Trophoblast cell (in vitro differentiated cells and primary cell): ENCODE data around the gene COL13A1.

ENCODE experiments used
- DNase-seq, 2 donors: peaks; one replicate each; pipeline ENCODE4 v3.0.0-alpha.2; 2016
- H2AFZ ChIP-seq: 2 replicates; pipeline ENCODE4 v1.6.1; 2013; ENCODE audit warnings: low read length, moderate library complexity, mild to moderate bottlenecking; ENCODE audit not compliant: insufficient read depth, poor library complexity
- H2AK5ac ChIP-seq: 2 replicates; pipeline ENCODE4 v1.6.1; 2013; ENCODE audit warnings: mild to moderate bottlenecking, low read length
- H2BK120ac ChIP-seq: 2 replicates; pipeline ENCODE4 v1.6.1; 2013; ENCODE audit warnings: low read length, mild to moderate bottlenecking, moderate library complexity; ENCODE audit not compliant: insufficient read depth, poor library complexity
- H2BK12ac ChIP-seq: 2 replicates; pipeline ENCODE4 v1.6.1; 2013; ENCODE audit warnings: mild to moderate bottlenecking, low read length, moderate library complexity
- H2BK5ac ChIP-seq: 2 replicates; pipeline ENCODE4 v1.6.1; 2013; ENCODE audit warnings: low read length, low read depth, moderate library complexity, mild to moderate bottlenecking; ENCODE audit not compliant: poor library complexity
- H3K14ac ChIP-seq: 2 replicates; pipeline ENCODE4 v1.6.1; 2013; ENCODE audit warnings: mild to moderate bottlenecking, low read length
- H3K18ac ChIP-seq: 2 replicates; pipeline ENCODE4 v1.6.1; 2013; ENCODE audit warnings: mild to moderate bottlenecking, low read length
- H3K23ac ChIP-seq: 2 replicates; pipeline ENCODE4 v1.6.1; 2013; ENCODE audit warnings: low read length
- H3K27ac ChIP-seq: 2 replicates; pipeline ENCODE4 v1.5.1; 2013; ENCODE audit warnings: low read depth, mild to moderate bottlenecking, inconsistent platforms, low read length, moderate library complexity
- H3K27me3 ChIP-seq: 2 replicates; pipeline ENCODE4 v1.6.1; 2013; ENCODE audit warnings: inconsistent platforms, mild to moderate bottlenecking, low read length, moderate library complexity; ENCODE audit not compliant: insufficient read depth
- H3K36me3 ChIP-seq, 2 experiments: 1 replicate in 1 of 2; 2 replicates in 1 of 2; pipeline ENCODE4 v1.6.1; 2013; ENCODE audit warnings: low read length in 2 of 2, mild to moderate bottlenecking in 2 of 2, moderate library complexity in 1 of 2; ENCODE audit not compliant: insufficient read depth in 2 of 2, control insufficient read depth in 1 of 2
- H3K4ac ChIP-seq: 2 replicates; pipeline ENCODE4 v1.6.1; 2013; ENCODE audit warnings: low read depth, mild to moderate bottlenecking, low read length, moderate library complexity
- H3K4me1 ChIP-seq, 2 experiments: 1 replicate in 1 of 2; 2 replicates in 1 of 2; pipeline ENCODE4 v1.6.1; 2013; ENCODE audit warnings: low read length in 2 of 2, mild to moderate bottlenecking in 2 of 2, moderate library complexity in 1 of 2; ENCODE audit not compliant: insufficient read depth in 2 of 2, control insufficient read depth in 1 of 2
- H3K4me2 ChIP-seq: 2 replicates; pipeline ENCODE4 v1.6.1; 2013; ENCODE audit warnings: inconsistent platforms, mild to moderate bottlenecking, low read length, moderate library complexity
- H3K4me3 ChIP-seq: 2 replicates; pipeline ENCODE4 v1.5.1; 2013; ENCODE audit warnings: mild to moderate bottlenecking, low read depth, low read length, inconsistent platforms
- H3K79me1 ChIP-seq: one replicate; pipeline ENCODE4 v1.6.1; 2013; ENCODE audit warnings: low read length
- H3K79me2 ChIP-seq: 2 replicates; pipeline ENCODE4 v1.6.1; 2013; ENCODE audit warnings: low read length, mild to moderate bottlenecking; ENCODE audit not compliant: control insufficient read depth, insufficient read depth, poor library complexity
- H3K9ac ChIP-seq: 2 replicates; pipeline ENCODE4 v1.6.1; 2013; ENCODE audit warnings: mild to moderate bottlenecking, low read length
- H3K9me3 ChIP-seq: 2 replicates; pipeline ENCODE4 v1.6.1; 2013; ENCODE audit warnings: low read depth, mild to moderate bottlenecking, control low read depth, inconsistent platforms, low read length; ENCODE audit not compliant: insufficient read depth
- H4K12ac ChIP-seq: 2 replicates; pipeline ENCODE4 v1.6.1; 2013; ENCODE audit warnings: low read depth, mild to moderate bottlenecking, low read length, moderate library complexity
- H4K8ac ChIP-seq: 2 replicates; pipeline ENCODE4 v1.6.1; 2013; ENCODE audit warnings: low read depth, mild to moderate bottlenecking, low read length, moderate library complexity
- H4K91ac ChIP-seq: one replicate; pipeline ENCODE4 v1.6.1; 2013; ENCODE audit warnings: low read depth, mild to moderate bottlenecking, low read length, moderate library complexity
- WGBS: extraction: QIAGEN DNeasy Blood & Tissue Kit; methylation state at CpG from one replicate; pipeline ENCODE4 v1.1.7; 2013; ENCODE audit warnings: missing lambda C conversion rate; ENCODE audit not compliant: insufficient read length, insufficient coverage; ENCODE audit errors: extremely low coverage; 5-methylcytosine and 5-hydroxymethylcytosine counted together

Gene COL13A1

GRCh38 chr10:69918036-69918435, 116.3 kb downstream of the COL13A1 start:
- Histone ChIP-seq H3K79me2 (no peaks in the 10 kb centered on the region), H2AFZ (no peak overlapping the region), H2AK5ac (no peak overlapping the region), H3K36me3 (no peaks in the 10 kb centered on the region), H3K4me3 (no peak overlapping the region), H4K8ac (no peak overlapping the region), H2BK5ac (no peak overlapping the region), H3K27me3 (no peaks in the 10 kb centered on the region), H3K9ac (no peak overlapping the region), H3K14ac (no peak overlapping the region), H2BK12ac (no peak overlapping the region), H3K27ac (no peak overlapping the region), H3K4ac (no peak overlapping the region), H2BK120ac (no peak overlapping the region), H3K18ac (no peak overlapping the region), H3K79me1 (no peaks in the 10 kb centered on the region), H3K9me3 (no peaks in the 10 kb centered on the region), H3K4me1 (no peaks in the 10 kb centered on the region), H3K23ac (no peak overlapping the region), H4K12ac (no peak overlapping the region), H4K91ac (no peak overlapping the region), H3K4me2 (no peak overlapping the region)
- no CpG with 5 or more reads among the region's 12 CpGs for WGBS
- DNase-seq: no peak

GRCh38 chr10:69919250-69919649, 117.5 kb downstream of the COL13A1 start:
- Histone ChIP-seq H3K79me2 (no peaks in the 10 kb centered on the region), H3K4ac (no peak overlapping the region), H2BK120ac (no peak overlapping the region), H3K9ac (no peak overlapping the region), H2AFZ (no peak overlapping the region), H3K27ac (no peak overlapping the region), H3K27me3 (no peaks in the 10 kb centered on the region), H3K14ac (no peak overlapping the region), H4K8ac (no peak overlapping the region), H3K23ac (no peak overlapping the region), H3K4me3 (no peak overlapping the region), H3K4me1 (no peaks in the 10 kb centered on the region), H2AK5ac (no peak overlapping the region), H2BK5ac (no peak overlapping the region), H3K79me1 (no peaks in the 10 kb centered on the region), H3K4me2 (no peak overlapping the region), H4K12ac (no peak overlapping the region), H3K9me3 (no peaks in the 10 kb centered on the region), H3K18ac (no peak overlapping the region), H4K91ac (no peak overlapping the region), H2BK12ac (no peak overlapping the region), H3K36me3 (no peaks in the 10 kb centered on the region)
- no CpG with 5 or more reads among the region's 1 CpG for WGBS
- DNase-seq: no peak

DNA sequence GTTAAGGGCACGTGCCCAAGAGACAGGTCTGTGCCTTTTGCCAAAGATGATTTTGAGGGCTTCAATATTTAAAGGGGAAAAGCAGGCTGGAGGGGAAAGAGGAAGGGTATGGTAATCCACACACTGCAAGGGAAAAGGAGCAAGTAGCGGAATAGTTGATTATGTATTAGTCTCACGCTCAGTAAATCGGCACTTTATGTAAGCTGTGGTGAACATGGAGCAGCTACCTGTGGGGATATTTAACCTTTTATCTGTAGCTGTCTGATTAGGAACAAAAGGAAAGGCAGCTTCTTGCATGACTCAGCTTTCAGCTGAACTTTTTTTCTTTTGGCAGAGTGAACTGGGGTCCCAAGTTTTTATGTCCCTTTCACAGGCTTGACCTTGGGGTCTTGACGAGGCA, 123.4 kb downstream of the COL13A1 start:
- H3K14ac ChIP-seq: no peak overlapping the region
- no peak for DNase-seq
- WGBS: no CpG with 5 or more reads among the region's 5 CpGs
- no peak overlapping the region for H4K8ac ChIP-seq
- H3K4ac ChIP-seq: no peak overlapping the region
- no peak overlapping the region for H2BK12ac ChIP-seq
- no peaks in the 10 kb centered on the region for H3K4me1 ChIP-seq
- no peak overlapping the region for H2BK120ac ChIP-seq
- H3K27ac ChIP-seq: no peak overlapping the region
- no peaks in the 10 kb centered on the region for H3K36me3 ChIP-seq
- H2BK5ac ChIP-seq: no peak overlapping the region
- no peak overlapping the region for H2AK5ac ChIP-seq
- H3K4me2 ChIP-seq: no peak overlapping the region
- no peaks in the 10 kb centered on the region for H3K79me2 ChIP-seq
- no peak overlapping the region for H3K23ac ChIP-seq
- no peak overlapping the region for H4K91ac ChIP-seq
- H4K12ac ChIP-seq: no peak overlapping the region
- no peak overlapping the region for H3K9ac ChIP-seq
- H2AFZ ChIP-seq: no peak overlapping the region
- no peaks in the 10 kb centered on the region for H3K79me1 ChIP-seq
- H3K18ac ChIP-seq: no peak overlapping the region
- H3K9me3 ChIP-seq: no peaks in the 10 kb centered on the region
- H3K4me3 ChIP-seq: no peak overlapping the region
- H3K27me3 ChIP-seq: no peaks in the 10 kb centered on the region

GRCh38 chr10:69928339-69928738, 126.6 kb downstream of the COL13A1 start:
- no peak overlapping the region for H2BK12ac ChIP-seq
- no peaks in the 10 kb centered on the region for H3K9me3 ChIP-seq
- no CpG with 5 or more reads among the region's 3 CpGs for WGBS
- no peaks in the 10 kb centered on the region for H3K79me1 ChIP-seq
- no peaks in the 10 kb centered on the region for H3K27me3 ChIP-seq
- H3K4ac ChIP-seq: no peak overlapping the region
- no peak overlapping the region for H3K18ac ChIP-seq
- no peak overlapping the region for H2BK5ac ChIP-seq
- no peak overlapping the region for H2AFZ ChIP-seq
- no peak overlapping the region for H4K91ac ChIP-seq
- no peak overlapping the region for H3K9ac ChIP-seq
- H3K36me3 ChIP-seq: no peaks in the 10 kb centered on the region
- no peaks in the 10 kb centered on the region for H3K4me1 ChIP-seq
- H3K79me2 ChIP-seq: no peaks in the 10 kb centered on the region
- no peak overlapping the region for H4K8ac ChIP-seq
- H2BK120ac ChIP-seq: no peak overlapping the region
- H4K12ac ChIP-seq: no peak overlapping the region
- H3K23ac ChIP-seq: no peak overlapping the region
- no peak for DNase-seq
- no peak overlapping the region for H2AK5ac ChIP-seq
- H3K4me3 ChIP-seq: no peak overlapping the region
- H3K4me2 ChIP-seq: no peak overlapping the region
- no peak overlapping the region for H3K14ac ChIP-seq
- H3K27ac ChIP-seq: no peak overlapping the region
